ENCODE results near the gene EEIG1.

The EEIG1 gene

GRCh38 chr9:127958728-127959127 is 22.1 kb downstream of the EEIG1 start:
- DNase-seq: no peak

- peak; percentile 58 to 66 (median 64) for DNase-seq
Observed at GRCh38 chr9:127955294-127956015, 25.3 kb downstream of the EEIG1 start.

DNA sequence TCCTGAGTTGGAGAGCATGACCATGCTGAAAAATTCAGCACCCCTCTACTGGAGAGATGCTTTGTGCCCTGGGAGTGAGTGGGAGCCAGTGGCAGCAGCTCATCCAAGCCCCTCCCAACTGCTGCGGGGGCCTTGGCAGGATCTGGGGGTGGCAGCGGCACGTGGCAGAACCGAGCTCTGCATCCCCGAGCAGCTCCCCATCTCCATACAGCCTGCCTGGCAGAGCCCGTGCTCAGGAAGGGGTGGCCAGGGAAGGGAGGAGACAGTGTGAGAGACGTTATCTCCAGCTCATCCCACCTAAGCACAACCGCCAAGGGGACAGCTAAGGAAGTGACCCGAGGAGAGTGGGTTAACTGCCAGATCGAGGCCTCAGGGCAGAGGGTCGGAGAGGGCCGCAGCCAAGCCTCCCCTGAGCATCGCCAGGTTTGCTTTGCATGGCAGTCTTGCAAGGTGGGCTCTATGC is 25.9 kb downstream of the EEIG1 start:
- DNase-seq: no peak

GRCh38 chr9:127953768-127954505 is 26.9 kb downstream of the EEIG1 start:
- no peak for DNase-seq

GRCh38 chr9:127953154-127953553 is 27.6 kb downstream of the EEIG1 start:
- DNase-seq: no peak

- DNase-seq: no peak
Observed at GRCh38 chr9:127950513-127951289, 30.1 kb downstream of the EEIG1 start.

DNA sequence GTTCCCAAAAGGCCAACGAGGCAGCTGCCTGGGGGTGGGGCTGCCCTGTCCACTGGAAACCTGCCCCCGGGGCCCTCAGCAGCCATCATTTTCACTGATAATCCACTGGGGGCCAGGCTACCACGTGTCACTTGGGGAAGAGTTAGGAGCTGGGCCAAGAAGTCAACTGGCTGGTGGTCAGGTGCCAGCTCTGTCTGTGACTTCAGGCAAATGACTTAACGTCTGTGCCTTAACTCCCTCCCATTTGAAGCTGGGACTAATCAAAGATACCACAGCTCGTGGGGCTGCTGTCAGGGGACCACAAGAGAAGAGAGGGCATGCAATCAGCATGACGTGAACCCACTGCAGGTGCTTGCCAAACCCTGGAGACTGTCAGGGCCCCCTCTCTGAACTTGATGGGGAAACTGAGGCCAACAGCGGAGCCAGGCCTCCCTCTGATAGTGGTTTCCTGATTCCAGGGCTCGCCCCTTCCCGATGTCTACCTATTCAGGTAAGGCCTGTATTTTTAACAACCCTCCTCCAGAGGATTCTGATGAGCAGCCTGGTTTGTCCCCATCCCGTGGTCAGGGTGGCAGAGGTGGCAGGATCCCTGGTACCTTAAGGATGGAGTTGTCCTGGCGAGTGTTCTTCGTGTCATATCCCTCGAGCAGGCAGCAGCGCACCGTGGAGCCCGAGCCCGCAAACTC is 30.8 kb downstream of the EEIG1 start:
- no peak for DNase-seq

GRCh38 chr9:127947841-127948710 is 32.7 kb downstream of the EEIG1 start:
- DNase-seq: no peak

DNA sequence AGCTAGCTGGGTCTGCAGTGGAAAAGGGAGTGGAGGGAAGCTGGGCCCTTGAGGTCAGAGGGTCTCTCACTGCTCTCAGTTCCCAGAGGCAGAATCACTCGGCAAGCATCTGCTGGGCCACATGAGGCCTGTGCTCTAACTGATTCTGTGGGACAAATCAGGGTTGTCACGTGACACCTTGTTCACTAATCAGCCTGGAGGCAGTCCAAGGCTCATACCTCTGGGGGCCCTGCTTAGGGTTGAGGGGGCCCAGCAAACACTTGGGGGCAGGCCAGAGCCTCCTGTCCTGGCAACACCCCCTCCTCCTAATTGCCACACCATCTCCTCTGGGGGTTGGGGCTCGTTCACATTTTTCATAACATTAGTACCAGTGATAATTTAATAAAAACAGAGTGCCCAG is 34.1 kb downstream of the EEIG1 start:
- DNase-seq: no peak

- no peak for DNase-seq
Observed at GRCh38 chr9:127945942-127946341, 34.8 kb downstream of the EEIG1 start.

DNA sequence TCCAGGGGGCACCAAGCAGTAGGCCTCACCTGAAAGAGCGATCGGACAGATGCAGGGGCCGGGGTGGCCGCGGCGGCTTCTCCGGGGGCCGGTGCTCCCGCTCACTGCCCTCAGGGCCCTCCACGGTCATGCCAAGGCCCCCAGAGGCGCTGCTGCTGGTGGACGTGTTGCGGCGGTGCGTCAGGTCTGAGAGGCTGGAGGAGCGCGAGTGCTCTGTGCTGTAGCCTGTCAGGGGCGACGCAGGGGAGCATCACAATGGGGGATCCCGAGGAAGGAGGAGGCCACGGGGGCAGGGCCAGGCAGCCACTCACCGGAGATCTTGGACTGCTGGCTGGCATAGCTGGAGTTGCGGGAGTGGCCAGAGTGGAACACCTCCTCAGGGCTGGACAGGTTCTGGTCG is 35.5 kb downstream of the EEIG1 start:
- no peak for DNase-seq

GRCh38 chr9:127944586-127945218 is 36.1 kb downstream of the EEIG1 start:
- no peak for DNase-seq

DNA sequence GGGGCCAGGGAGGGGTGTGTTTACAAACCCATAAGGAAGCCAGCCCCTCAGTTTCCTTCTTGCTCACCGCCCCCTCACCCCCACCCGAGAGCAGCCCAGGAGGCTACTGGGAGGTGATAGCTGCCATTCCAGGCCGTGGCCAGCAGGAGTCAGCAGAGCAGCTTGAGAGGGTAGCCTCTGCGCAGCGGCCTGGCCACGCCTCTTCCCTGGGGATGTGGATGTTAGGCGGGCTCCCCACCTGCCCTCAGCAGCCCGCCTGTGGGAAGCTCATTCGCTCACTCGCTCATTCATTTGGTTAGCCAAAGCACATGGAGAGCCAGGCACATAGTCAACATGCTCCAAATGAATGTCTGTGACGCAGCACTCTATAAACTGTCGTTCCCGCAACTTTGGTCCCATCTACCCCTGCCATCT is 37.1 kb downstream of the EEIG1 start:
- peak; percentile 51 to 63 (median 56) for DNase-seq

- no peak for DNase-seq
Observed at GRCh38 chr9:127943011-127943662, 37.7 kb downstream of the EEIG1 start.

GRCh38 chr9:127942216-127943010 is 38.4 kb downstream of the EEIG1 start:
- DNase-seq: peak in 1 of 4 experiments; percentile 35

DNA sequence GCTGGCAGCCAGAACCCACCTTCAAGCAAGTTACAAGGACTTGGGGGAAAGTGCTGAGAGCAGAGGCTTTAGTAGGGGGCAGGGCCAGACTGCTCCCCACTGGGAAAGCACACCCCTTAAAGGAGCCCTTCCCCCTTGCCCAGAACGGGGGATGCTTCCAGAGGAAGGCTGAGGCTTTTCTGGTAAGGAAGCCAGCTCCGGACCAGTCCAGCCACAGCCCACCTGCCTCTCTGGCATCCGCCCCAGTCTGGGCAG is 38.9 kb downstream of the EEIG1 start:
- no peak for DNase-seq

DNA sequence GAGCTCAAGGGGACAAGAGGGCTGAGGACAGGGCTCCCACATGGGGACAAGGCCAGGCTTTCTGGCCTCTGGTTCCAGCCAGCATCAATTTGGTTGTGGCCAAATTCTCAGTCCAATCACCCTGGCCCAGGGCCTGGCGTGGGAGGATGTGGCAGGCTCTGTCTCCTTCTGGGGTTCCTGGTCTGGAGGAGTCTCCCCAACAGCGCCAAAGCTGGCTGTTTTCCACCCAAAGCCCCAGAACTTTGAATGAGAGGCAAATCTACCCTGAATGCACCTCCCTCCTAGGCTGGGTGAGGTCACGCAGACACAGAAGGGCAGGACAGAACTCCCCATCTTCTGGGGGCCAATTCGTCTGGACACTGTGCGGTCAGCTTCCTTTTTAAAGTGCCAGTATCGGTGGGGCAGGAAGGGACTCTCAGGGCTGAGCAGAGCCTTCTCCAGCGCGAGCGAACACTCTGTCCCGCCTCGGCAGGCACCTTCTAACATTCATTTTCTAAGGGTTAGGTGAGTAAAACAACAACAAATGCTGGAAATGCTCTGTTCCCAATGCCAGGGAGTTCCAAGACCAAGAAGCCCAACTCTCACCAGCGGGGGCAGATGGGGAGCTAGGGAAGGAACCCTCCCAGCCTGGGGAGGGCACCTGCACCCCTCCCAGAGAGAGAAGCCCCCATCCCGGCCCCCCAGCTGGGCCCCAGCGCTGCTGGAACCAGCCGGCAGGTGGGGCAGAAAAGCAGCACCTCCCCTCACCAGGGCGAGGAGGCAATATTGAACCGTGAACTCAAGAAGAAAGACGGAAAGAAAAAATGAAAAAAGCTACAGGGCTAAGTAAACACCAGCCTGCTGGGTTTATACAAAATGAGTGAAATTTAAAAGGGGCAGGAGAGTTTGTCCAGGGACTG is 39.5 kb downstream of the EEIG1 start:
- no peak for DNase-seq

- no peak for DNase-seq
Observed at GRCh38 chr9:127940593-127940992, 40.2 kb downstream of the EEIG1 start.

DNA sequence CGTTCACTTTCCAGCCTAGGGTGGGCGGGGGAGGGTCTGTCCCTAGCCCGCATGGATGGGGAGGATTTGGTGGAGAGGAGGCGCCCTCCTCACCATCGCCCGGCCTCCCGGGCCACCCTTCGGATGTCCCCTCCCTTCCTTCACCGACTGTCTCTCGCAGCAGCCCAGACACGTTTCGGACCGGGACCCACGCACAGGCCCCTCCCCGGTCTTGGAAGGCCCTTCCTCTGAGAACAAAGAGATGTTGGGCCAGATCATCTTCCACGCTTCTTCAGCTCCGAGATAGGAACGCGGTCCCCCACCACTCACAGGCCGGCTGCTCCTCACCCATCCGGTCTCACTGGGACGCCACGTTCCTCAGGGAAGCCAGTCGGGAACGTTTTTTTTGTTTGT is 42.5 kb downstream of the EEIG1 start:
- no peak for DNase-seq
